Central memory CD4-positive, alpha-beta T cell (primary cell): Measurements from ENCODE around the gene ZNF346.

Experiments
- DNase-seq: peaks from one replicate; pipeline ENCODE4 v3.0.0; 2022

The ZNF346 gene

DNA sequence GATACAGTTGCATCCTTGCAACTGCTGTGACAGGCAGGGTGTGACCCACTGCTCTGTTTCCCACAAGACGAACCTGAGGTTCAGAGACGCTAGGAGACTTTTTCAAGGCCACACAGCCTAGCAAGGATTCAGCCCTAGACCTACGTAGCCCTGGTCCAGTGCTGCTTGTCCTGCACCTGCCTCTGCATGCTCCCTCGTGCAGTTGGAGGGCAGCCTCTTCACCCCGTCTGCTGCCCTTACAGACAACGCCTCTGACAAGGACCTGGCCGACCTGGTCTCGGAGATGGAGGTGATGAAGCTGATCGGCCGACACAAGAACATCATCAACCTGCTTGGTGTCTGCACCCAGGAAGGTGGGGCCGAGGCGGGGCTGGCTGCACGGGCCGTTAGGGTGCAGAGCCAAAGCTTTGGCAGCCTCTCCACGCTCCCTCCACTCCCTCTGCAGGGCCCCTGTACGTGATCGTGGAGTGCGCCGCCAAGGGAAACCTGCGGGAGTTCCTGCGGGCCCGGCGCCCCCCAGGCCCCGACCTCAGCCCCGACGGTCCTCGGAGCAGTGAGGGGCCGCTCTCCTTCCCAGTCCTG, 72.7 kb downstream of the ZNF346 start:
- DNase-seq: no peak

DNA sequence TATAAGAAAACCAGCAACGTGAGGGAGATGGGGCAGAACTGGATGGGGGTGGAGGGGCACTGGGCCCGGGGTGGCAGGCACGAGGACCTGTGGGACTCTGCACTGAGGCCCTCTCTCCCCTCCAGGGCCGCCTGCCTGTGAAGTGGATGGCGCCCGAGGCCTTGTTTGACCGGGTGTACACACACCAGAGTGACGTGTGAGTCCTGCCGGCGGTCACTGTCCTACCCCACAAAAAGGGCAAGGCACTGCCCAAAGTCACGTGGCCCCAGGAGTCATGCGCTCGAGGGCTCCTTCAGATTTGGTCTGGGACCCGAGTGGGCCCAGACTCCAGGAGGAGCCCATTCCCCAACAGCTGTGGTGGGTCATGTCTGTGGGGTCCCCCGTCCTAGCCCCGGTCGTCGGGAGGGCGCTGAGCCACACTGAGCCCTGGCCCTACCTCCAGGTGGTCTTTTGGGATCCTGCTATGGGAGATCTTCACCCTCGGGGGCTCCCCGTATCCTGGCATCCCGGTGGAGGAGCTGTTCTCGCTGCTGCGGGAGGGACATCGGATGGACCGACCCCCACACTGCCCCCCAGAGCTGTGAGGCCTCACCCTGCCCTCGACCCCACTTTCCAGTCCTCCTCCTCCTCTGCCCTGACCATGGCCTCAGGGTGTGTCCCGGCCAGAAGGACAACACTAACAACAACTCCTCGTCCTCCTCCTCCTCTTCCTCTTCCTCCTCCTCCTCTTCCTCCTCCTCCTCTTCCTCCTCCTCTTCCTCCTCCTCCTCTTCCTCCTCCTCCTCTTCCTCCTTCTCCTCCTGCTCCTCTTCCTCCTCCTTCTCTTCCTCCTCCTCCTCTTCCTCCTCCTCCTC, 73.9 kb downstream of the ZNF346 start:
- no peak for DNase-seq

DNA sequence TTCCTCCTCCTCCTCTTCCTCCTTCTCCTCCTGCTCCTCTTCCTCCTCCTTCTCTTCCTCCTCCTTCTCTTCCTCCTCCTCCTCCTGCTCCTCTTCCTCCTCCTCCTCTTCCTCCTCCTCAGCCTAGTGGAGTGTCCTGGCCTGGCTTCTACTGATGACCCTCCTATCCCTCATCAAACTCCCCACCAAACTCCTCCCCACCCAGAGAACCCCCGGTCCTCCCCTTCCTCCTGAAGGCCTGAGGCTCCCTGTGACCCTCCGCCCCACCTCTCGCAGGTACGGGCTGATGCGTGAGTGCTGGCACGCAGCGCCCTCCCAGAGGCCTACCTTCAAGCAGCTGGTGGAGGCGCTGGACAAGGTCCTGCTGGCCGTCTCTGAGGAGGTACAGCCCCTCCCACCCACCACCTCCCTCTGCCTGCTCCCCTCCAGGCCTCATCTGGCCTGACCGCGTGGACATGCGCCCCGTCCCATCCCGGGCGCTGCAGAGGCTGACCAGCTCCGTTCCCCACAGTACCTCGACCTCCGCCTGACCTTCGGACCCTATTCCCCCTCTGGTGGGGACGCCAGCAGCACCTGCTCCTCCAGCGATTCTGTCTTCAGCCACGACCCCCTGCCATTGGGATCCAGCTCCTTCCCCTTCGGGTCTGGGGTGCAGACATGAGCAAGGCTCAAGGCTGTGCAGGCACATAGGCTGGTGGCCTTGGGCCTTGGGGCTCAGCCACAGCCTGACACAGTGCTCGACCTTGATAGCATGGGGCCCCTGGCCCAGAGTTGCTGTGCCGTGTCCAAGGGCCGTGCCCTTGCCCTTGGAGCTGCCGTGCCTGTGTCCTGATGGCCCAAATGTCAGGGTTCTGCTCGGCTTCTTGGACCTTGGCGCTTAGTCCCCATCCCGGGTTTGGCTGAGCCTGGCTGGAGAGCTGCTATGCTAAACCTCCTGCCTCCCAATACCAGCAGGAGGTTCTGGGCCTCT, 74.8 kb downstream of the ZNF346 start:
- DNase-seq: no peak

DNA sequence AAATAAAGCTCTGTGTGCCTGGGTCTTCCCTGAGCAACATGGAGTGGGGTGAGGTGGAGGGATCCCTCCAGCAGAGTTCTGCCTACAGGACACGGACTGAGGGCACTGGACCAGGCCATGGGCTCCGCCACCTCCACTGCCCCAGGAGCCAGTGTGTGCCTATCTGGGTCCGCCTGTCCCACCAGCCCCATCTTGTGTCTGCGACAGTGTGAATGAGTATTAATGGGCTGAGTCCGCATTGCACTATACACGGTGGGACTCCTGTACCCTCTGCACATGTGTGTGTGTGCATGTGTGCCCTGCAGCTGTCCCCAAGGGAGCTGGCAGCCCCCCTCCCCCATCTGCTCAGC, 75.6 kb downstream of the ZNF346 start:
- no peak for DNase-seq

- DNase-seq: no peak
Measured at GRCh38 chr5:177098470-177099141, 76.1 kb downstream of the ZNF346 start.

- no peak for DNase-seq
Measured at GRCh38 chr5:177099422-177100093, 77.1 kb downstream of the ZNF346 start.

GRCh38 chr5:177100714-177101121, 78.2 kb downstream of the ZNF346 start:
- no peak for DNase-seq

- no peak for DNase-seq
Measured at GRCh38 chr5:177103523-177104253, 81.2 kb downstream of the ZNF346 start.

DNA sequence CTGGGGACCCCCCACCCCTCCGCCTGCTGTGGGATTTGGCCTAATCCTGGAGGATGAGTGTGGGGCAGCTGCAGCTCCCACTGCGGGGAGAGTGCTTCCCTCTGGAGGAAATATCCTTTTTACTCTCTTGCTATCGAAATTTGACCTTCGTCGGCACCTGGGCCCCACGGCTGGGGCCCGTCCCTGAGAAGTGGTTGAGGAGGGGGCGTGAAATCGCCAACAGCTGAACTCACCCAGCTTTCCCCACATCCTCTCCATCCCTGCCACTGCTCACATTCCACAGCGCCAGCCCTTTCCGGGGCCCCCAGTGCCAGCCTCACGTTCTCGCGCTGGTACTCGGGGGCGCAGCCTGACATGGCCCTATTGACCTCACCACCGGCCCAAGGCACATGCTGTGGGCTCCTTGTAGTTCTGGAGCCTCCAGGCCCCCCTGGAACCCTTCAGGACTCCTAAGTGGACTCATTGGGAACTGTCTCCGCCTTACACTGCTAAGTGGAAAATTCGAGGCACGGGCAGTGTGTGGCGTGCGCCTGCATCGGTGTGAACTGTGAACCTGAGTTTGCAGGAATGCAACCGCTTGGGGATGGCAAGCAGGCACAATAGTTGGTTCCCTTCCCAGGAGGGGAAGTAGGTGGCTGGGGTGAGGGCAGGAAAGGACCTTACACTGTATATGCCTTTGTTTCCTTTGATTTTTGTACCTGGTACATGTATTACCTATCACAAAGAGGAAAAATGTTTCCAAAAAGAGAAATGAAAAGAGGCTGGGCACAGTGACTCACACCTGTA, 83.4 kb downstream of the ZNF346 start:
- no peak for DNase-seq

- no peak for DNase-seq
Measured at GRCh38 chr5:177107159-177107558, 84.7 kb downstream of the ZNF346 start.

DNA sequence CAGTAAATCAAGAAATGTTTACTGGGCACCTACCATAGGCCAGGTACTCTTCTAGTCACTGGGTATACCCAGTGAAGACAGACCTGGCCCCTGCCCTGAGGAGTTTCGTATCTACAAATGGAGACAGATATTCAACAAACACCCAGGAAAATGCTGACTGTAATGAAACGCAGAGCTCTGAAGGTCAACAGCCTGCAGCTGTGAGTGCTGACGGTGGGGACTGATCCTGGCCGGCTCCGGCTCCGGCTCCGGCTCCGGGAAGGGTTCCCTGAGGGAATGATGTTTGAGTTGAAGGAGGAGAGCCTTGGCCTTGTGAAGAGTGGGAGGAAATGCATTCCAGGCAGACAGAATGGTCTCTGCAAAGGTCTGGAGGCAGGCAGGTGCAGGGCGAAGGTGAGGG, 87.3 kb downstream of the ZNF346 start:
- DNase-seq: no peak

DNA sequence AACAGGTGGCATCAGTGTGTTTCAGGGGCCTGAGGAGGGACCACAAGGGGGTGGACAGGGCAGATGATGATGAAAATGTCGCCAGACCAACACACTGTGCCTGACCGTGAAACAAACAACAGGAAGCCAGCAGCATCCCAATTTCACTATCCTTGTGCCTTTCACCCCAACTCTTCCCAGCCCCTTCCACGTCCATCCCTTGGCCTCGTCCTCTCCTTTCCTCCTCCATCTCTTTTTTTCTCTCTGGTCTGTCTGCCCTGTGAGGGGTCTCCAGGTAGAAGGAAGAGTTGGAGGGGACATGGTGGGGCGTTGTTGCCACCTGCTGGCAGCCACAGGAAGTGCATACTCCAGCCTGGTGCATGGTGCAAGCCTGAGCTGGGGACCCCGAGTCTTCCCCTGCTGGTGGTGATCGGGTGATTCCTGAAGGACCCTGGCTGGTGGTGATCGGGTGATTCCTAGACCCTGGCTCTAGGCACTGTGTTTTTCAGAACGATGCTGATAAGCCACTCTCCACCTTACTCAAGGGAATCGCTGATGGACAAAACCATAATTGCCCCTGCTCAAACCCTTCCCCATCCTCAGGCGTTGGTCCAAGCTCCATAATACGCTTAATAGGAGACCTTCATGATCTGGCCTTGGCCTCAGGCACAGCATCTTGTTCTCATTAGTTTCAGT, 89.4 kb downstream of the ZNF346 start:
- DNase-seq: peak; percentile 34

GRCh38 chr5:177112589-177113220, 90.2 kb downstream of the ZNF346 start:
- DNase-seq: no peak

GRCh38 chr5:177113566-177114424, 91.3 kb downstream of the ZNF346 start:
- DNase-seq: peak; percentile 69

- DNase-seq: peak; percentile 77
Measured at GRCh38 chr5:177116631-177117373, 94.3 kb downstream of the ZNF346 start.

- DNase-seq: no peak
Measured at GRCh38 chr5:177117441-177118045, 95.0 kb downstream of the ZNF346 start.

- DNase-seq: no peak
Measured at GRCh38 chr5:177122566-177122965, 100.1 kb downstream of the ZNF346 start.
